ES-I3 (cell line): Measurements from ENCODE around the gene TNS1.

ENCODE experiments used
- H3K36me3 ChIP-seq: 2 replicates; pipeline ENCODE4 v1.6.1; 2013; ENCODE audit warnings: mild to moderate bottlenecking, low read length, control low read depth, moderate library complexity; ENCODE audit not compliant: insufficient read depth
- H3K4me1 ChIP-seq: 2 replicates; pipeline ENCODE4 v1.6.1; 2013; ENCODE audit warnings: mild to moderate bottlenecking, control low read depth, low read length; ENCODE audit not compliant: insufficient read depth
- H3K9ac ChIP-seq: 2 replicates; pipeline ENCODE4 v1.6.1; 2013; ENCODE audit warnings: low read depth, mild to moderate bottlenecking, low read length, moderate library complexity
- H3K9me3 ChIP-seq: 2 replicates; pipeline ENCODE4 v1.6.1; 2013; ENCODE audit warnings: mild to moderate bottlenecking, low read length, moderate library complexity; ENCODE audit not compliant: control insufficient read depth, insufficient read depth

Gene TNS1

DNA sequence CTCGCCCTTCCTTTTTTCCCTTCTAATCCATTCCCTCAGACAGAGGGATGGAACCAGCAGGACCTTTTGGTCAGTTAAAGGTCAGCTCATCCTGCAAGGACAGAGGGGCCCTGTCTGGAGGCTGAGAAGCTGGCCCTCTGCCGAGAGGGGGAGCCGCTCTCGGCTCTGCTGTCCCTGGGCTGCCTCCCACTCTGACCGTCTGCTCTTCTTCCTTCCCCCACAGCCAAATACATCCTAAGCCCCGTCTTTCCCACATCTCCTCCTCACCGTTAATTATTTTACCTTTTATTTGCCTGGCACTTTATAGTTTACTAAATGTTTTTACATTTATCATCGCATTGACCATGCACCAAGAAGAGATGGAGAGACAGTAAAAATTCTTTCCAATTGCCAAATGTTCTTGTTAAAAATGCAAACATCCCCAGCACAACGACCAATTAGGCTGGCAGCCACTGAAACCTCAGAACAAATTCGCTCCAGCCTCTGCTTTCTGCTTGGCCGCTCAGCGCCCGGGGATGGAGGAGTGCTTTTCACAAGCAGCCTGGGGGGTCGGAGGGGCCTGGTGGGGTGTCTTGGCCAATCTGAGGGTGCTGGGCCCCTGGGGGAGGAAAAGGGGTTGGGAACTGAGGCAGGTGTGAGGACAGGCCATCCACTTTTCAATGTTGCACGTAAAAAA, 123.7 kb downstream of the TNS1 start:
- no peak overlapping the region for H3K9ac ChIP-seq
- no peaks in the 10 kb centered on the region for H3K4me1 ChIP-seq
- H3K9me3 ChIP-seq = no peaks in the 10 kb centered on the region
- no peaks in the 10 kb centered on the region for H3K36me3 ChIP-seq

DNA sequence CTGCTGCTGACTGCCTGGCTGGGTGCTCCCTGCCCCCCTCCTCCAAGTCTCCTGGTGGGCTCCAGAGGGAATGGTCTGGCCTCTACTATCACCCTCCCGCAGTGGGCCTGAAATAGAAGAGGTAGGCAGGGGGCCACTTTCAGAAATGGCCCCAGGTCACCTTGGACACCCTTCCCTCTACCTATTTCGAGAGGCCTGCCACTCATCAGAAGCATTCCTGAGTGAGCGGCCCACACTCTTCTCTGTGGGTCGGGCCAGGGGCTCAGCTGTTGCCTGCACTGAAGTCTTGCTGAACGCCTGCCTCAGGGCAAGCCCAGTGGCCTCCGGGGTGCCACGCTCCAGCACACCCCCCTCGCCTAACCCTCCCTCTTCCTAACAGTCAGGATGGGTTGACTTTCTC, 124.9 kb downstream of the TNS1 start:
- Histone ChIP-seq H3K9me3 (no peaks in the 10 kb centered on the region), H3K36me3 (no peaks in the 10 kb centered on the region), H3K4me1 (no peaks in the 10 kb centered on the region), H3K9ac (no peak overlapping the region)

DNA sequence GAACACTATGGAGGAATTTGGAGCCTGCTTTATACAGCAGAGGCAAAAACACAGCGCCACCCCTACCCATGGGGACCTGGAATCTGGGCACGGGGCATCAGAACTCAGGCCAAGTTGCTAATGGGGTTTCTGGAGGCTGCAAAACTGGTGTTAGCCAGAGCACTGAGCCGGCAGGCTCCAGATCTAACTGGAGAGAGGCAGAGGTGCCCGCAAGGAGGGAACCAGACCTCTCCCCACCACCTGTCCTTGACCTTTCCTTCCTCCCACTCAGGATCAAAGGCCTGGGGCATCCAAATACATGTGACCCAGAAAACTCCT, 126.6 kb downstream of the TNS1 start:
- no peak overlapping the region for H3K9ac ChIP-seq
- H3K36me3 ChIP-seq = no peaks in the 10 kb centered on the region
- H3K9me3 ChIP-seq = no peaks in the 10 kb centered on the region
- H3K4me1 ChIP-seq = no peaks in the 10 kb centered on the region

DNA sequence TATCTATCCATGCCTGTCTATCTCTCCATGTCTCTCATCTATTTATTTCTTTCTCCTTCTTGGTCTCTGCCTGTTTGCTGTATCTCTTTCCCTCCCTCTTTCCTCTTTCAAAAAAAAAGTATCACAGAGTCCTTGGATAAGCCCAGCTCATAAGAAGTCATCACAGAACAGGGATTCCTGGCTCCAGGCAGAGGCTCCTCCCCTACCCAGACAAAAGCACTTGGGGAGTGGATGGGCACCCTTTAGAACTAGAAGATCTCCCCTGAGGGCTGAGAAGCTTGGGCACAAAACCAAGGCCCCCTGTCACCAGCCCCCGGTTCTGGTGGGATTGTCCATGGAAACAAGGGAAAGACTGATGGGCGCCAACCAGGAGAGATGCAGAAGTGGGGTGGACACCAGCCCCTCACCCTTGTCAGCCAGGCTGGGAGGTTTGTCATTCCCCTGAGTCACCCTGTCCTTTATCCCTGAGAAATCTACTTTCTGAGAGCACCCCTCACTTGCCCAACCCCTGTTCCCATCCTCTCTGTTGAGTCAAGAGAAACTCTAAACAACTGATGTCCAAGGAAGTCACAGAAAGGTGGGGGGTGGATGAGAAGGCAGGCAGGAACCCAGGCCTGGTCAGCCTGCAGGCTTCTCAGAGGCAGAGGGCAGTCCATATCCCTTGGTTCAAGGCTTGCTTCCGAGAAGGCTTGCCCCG, 127.1 kb downstream of the TNS1 start:
- Histone ChIP-seq H3K4me1 (no peaks in the 10 kb centered on the region), H3K9me3 (no peaks in the 10 kb centered on the region), H3K36me3 (no peaks in the 10 kb centered on the region), H3K9ac (no peak overlapping the region)

DNA sequence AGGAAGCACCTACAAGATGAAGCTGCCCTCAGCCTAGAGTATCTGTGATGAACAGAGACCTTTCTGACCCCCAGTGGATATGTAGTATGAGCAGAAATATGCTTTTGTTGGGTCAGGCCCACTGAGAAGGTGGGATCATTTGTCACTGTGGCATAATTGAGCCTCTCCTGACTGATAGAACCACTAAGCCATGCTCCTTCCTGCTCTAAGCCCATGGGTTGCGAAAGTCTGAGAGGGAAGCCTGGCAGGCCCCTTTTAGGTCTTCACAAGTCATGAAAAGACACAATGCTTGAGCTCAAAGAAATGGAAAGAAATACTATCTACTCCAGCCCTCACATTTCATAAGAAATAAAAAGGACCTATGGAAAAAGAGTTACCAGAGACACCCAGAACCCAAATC, 127.7 kb downstream of the TNS1 start:
- no peaks in the 10 kb centered on the region for H3K36me3 ChIP-seq
- no peaks in the 10 kb centered on the region for H3K9me3 ChIP-seq
- no peak overlapping the region for H3K9ac ChIP-seq
- no peaks in the 10 kb centered on the region for H3K4me1 ChIP-seq

DNA sequence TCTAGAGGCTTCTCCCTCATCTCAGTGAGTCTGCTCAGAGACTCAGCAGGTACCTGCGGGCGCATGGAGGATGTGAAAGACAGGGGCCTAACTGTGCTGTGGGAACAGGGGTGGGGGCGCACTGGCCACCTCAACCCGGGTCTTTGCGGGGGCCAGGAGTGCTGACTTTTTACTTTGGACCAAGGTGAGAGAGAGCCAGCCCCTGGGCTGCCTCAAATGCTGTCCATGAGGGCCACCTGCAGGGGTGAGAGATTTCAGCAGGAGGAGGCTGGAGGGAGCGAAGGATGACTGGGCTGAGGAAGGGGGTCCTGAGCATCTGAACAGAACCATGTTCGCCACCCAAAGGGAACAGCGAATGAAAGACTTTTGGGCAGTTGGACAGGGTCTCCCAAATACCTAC, 129.4 kb downstream of the TNS1 start:
- H3K36me3 ChIP-seq = no peaks in the 10 kb centered on the region
- H3K4me1 ChIP-seq = no peaks in the 10 kb centered on the region
- no peak overlapping the region for H3K9ac ChIP-seq
- H3K9me3 ChIP-seq = no peaks in the 10 kb centered on the region

DNA sequence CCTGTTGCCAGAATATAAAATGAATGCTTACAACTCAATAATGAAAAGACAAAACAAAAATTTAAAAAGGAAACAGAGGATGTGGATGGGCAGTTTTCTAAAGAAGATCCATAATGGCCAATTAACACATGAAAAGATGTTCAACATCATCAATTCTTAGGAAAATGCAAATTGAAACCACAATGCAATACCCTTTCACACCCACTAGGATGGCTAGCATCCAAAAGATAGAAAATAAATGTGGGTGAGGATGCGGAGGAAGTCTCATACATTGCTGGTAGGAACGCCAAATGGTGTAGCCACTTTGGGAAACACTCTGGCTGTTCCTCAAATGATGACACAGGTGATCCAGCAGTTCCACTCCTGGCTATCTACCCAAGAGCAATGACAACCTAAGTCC, 130.5 kb downstream of the TNS1 start:
- no peaks in the 10 kb centered on the region for H3K36me3 ChIP-seq
- H3K4me1 ChIP-seq = no peaks in the 10 kb centered on the region
- H3K9me3 ChIP-seq = no peaks in the 10 kb centered on the region
- H3K9ac ChIP-seq = no peak overlapping the region

DNA sequence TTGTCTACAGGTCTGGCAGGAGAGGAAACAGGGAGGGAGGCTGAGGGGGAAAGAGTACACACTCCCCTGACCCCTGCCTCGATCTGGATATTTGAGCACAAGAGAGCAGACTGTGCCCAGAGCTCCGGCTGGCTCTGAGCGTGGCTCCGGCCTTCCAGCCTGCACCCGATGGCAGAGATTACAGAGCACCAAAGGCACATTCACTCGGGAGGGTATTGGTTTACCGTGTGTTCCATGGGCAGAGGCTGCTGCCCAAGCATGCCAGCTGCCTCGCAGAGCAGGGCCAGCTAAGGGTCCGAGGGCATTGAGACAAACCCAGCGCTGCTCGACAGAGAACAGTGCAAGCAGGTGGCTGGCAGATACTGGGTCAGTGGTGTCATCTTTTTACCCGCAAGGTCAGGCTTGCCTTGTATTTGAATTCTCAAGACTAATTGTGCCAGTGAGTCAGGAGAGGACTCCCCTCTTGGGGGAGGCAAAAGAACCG, 132.2 kb downstream of the TNS1 start:
- H3K9ac ChIP-seq = no peak overlapping the region
- H3K36me3 ChIP-seq = no peaks in the 10 kb centered on the region
- H3K4me1 ChIP-seq = no peaks in the 10 kb centered on the region
- H3K9me3 ChIP-seq = no peaks in the 10 kb centered on the region

DNA sequence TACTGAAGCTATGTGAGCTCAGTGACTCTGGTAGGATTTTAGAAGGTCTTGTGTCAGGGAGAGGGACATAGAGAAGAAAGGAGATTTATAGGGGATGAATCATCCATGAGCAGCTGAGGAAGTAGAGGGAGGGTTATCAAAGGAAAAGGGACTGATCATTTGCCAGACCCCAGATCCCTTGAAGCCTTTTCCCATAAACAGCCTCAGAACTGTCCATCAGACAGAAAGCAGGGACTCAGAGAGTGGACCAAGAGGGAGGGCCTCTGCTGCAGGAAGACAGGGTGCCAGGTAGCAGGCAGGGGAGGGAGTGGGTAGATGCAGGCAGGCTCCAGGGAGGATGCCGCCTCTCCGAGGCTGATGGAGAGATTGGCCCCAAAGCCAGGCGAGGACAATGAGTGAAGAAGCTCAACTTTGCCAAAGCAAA, 133.9 kb downstream of the TNS1 start:
- no peaks in the 10 kb centered on the region for H3K9me3 ChIP-seq
- H3K9ac ChIP-seq = no peak overlapping the region
- no peaks in the 10 kb centered on the region for H3K36me3 ChIP-seq
- H3K4me1 ChIP-seq = no peaks in the 10 kb centered on the region

DNA sequence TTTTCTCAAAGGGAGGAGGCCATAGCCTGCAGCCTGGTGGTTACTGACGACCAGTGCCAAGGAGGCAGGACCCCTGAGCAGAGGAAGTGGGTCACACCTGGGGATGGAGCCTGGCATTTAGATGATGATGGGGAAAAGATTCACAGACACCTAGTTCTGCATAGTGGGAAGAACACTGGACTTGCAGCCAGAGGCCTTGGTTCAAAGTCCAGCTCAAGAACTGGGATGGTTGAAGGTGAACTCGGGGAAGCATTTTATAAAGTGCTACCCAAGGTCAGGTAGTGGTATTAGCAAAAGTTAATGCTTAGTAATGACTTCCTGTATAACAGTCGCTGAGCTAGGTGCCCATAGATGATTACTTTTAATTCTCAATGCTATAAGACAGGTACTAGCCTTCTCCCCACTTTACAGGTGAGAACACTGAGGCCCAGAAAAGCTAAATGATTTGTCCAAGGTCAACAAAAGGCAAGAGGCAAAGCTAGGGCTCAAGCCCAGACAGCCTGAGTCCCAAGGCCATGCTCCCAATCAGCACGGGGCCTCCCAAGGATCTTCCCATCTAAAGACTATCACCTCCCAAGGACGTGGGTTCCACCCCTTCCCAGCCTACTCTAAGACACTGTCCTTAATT, 134.4 kb downstream of the TNS1 start:
- Histone ChIP-seq H3K4me1 (no peaks in the 10 kb centered on the region), H3K9me3 (no peaks in the 10 kb centered on the region), H3K9ac (no peak overlapping the region), H3K36me3 (no peaks in the 10 kb centered on the region)

DNA sequence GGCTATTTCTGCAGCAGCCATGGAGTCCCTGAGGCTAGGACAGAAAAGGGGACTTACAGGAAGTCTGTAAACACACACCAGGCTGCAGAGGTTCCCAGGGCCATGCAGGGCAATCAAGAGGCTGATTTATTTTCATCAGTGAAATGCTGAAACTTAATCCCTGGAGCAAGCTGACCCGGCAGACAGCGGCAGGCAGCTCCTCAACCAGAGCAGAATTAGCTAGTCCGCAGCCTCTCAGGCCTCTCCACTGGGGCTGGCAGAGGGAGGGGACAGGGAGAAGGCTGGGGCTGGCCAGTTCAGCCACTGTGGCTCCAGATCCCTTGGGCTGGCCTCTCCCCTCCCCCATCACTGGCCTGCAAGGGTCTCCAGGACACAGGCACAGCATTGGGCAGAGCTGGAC, 136.3 kb downstream of the TNS1 start:
- no peak overlapping the region for H3K9ac ChIP-seq
- no peaks in the 10 kb centered on the region for H3K36me3 ChIP-seq
- no peaks in the 10 kb centered on the region for H3K9me3 ChIP-seq
- H3K4me1 ChIP-seq = no peaks in the 10 kb centered on the region

DNA sequence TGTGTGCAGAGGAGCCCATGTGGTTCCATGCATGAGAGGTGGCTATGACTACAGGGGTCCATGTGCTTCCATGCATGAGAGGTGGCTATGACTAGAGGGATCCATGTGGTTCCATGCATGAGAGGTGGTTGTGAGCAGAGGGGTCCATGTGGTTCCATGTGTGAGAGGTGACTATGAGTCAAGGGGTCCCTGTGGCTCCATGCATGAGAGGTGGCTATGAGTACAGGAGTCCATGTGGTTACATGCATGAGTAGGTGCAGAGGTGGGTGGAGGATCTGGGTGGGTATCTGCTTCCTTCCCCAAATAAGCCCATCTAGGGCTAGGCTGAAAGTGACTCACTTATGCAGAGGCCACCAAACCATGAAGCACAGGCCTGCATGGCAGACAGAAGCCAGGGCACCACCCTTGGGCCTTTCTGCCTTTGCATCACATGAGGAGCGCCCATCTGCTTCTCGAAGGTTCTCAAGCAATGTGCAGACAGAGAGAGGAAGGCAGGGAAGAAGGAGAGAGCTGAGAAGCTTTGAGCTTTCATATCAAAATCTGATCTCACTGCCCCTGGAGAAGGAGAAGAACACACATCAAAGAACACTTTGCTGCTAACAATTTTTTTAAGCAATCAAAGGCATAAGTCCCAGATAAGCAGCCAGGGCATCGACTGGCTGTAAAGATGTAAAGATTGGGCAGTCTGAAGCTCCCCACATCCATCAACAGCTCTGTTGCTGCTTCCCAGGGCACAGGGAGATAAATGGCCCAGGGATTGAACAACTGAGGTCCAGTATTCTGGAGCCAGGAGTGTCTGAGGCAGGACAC, 137.6 kb downstream of the TNS1 start:
- Histone ChIP-seq H3K9ac (no peak overlapping the region), H3K9me3 (no peaks in the 10 kb centered on the region), H3K36me3 (no peaks in the 10 kb centered on the region)

DNA sequence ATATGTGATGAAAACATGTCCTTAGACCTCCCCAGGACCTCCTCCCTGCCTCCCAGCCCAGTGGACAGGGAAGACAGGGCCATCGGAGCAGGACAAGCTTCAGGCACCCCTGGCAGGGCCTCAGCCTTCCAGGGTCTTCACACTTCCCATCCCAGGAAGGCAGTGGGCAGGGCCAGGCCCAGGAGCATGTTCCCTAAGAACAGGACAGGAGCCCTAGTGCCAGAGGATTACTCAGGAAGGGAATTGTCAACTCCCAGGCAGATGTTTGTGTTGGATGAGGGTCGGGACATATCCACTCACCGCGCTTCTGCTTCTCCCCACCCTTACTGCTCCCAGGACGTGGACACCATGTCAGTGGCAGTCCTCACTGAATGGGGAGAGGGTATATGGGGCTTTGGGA, 138.9 kb downstream of the TNS1 start:
- Histone ChIP-seq H3K9me3 (no peaks in the 10 kb centered on the region), H3K36me3 (no peaks in the 10 kb centered on the region), H3K4me1 (peaks cover 8% of the 10 kb centered on the region)

More for the DNA sequence above, 137.6 kb downstream of the TNS1 start:
- no peaks in the 10 kb centered on the region for H3K4me1 ChIP-seq

DNA sequence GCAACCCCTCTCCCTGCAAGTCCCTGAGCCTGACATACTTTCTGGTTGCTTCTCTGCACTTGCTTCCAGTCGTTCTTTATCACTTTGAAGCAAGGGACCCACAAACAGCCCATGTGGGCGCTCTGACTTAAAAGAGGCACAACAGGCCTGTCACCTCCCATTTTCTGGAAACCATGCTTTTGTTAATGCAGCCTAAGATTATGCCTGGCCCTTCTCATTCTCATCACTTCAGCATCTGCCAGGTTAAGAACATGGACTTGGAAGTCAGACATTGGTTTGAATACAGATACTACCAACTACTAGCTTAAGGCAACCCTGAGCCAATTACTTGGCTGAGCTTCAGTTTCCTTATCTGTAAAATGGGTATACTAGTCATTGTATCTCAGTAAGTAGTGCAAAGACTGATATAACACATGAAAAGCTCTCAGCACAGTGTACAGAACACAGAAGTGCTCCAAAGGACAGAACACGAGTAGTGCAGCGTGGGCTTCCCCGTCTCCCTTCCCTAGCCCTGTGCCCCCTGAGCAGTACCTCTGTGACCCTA, 141.4 kb downstream of the TNS1 start:
- Histone ChIP-seq H3K4me1 (peaks cover 19% of the 10 kb centered on the region), H3K9me3 (no peaks in the 10 kb centered on the region), H3K36me3 (no peaks in the 10 kb centered on the region), H3K9ac (no peak overlapping the region)

More for the DNA sequence above, 138.9 kb downstream of the TNS1 start:
- H3K9ac ChIP-seq = no peak overlapping the region
